KMS-11 (cell line): Measurements from ENCODE around the gene KLRG1.

Experiments
- H2AFZ ChIP-seq: fragments of 200-600 bp; sonication (generic); 2 replicates; pipeline ENCODE4 v1.6.1; 2016; ENCODE audit warnings: antibody characterized with exemption, mixed run types, low read depth
- H3K27ac ChIP-seq: fragments of 200-600 bp; sonication (generic); 2 replicates; pipeline ENCODE4 v1.6.1; 2016; ENCODE audit warnings: mild to moderate bottlenecking, mixed run types
- H3K27me3 ChIP-seq: fragments of 200-600 bp; sonication (generic); 2 replicates; pipeline ENCODE4 v1.6.1; 2017; ENCODE audit warnings: mild to moderate bottlenecking, low read depth, mixed run types, moderate library complexity; ENCODE audit not compliant: insufficient read depth
- H3K36me3 ChIP-seq: fragments of 200-600 bp; sonication (generic); 2 replicates; pipeline ENCODE4 v1.6.1; 2017; ENCODE audit warnings: mild to moderate bottlenecking, mixed run types; ENCODE audit not compliant: insufficient read depth
- H3K4me1 ChIP-seq: fragments of 200-600 bp; sonication (generic); 2 replicates; pipeline ENCODE4 v1.6.1; 2016; ENCODE audit warnings: mild to moderate bottlenecking, low read depth, mixed run types; ENCODE audit not compliant: poor library complexity, severe bottlenecking
- H3K4me2 ChIP-seq: fragments of 200-600 bp; sonication (generic); 2 replicates; pipeline ENCODE4 v1.7.0; 2016; ENCODE audit warnings: mild to moderate bottlenecking, mixed run types
- H3K4me3 ChIP-seq: fragments of 200-600 bp; sonication (generic); IDR thresholded peaks from 2 replicates; pipeline ENCODE4 v1.6.1; 2017; ENCODE audit warnings: low read depth, low read length, mixed read lengths; ENCODE audit not compliant: insufficient read depth
- H3K79me2 ChIP-seq: fragments of 200-600 bp; sonication (generic); 2 replicates; pipeline ENCODE4 v1.6.1; 2016; ENCODE audit warnings: low read depth, mixed run types; ENCODE audit not compliant: insufficient read depth
- H3K9ac ChIP-seq: fragments of 200-600 bp; sonication (generic); 2 replicates; pipeline ENCODE4 v1.6.1; 2016; ENCODE audit warnings: mild to moderate bottlenecking, mixed run types
- H4K20me1 ChIP-seq: fragments of 200-600 bp; sonication (generic); 2 replicates; pipeline ENCODE4 v1.6.1; 2016; ENCODE audit warnings: mild to moderate bottlenecking, mixed run types; ENCODE audit not compliant: insufficient read depth
- CTCF ChIP-seq: fragments of 200-600 bp; sonication (generic); conservative IDR thresholded peaks from 2 replicates; pipeline ENCODE4 v1.6.1; 2017; ENCODE audit warnings: low read depth, mild to moderate bottlenecking, antibody characterized with exemption, low read length, moderate library complexity, mixed read lengths

Gene KLRG1

GRCh38 chr12:8956772-8957171 is 32.6 kb upstream of the KLRG1 start:
- no peaks in the 10 kb centered on the region for H4K20me1 ChIP-seq
- H3K36me3 ChIP-seq = no peaks in the 10 kb centered on the region
- H3K27ac ChIP-seq = no peak overlapping the region
- H3K27me3 ChIP-seq = no peaks in the 10 kb centered on the region
- H3K4me3 ChIP-seq = no peak overlapping the region
- no peak overlapping the region for H2AFZ ChIP-seq
- no peak for TF ChIP-seq CTCF
- no peaks in the 10 kb centered on the region for H3K79me2 ChIP-seq
- H3K4me1 ChIP-seq = no peaks in the 10 kb centered on the region
- no peak overlapping the region for H3K4me2 ChIP-seq
- H3K9ac ChIP-seq = no peak overlapping the region

GRCh38 chr12:8957561-8957960 is 31.8 kb upstream of the KLRG1 start:
- TF ChIP-seq CTCF = no peak
- Histone ChIP-seq H3K36me3 (no peaks in the 10 kb centered on the region), H3K27ac (no peak overlapping the region), H3K9ac (no peak overlapping the region), H3K27me3 (no peaks in the 10 kb centered on the region), H3K4me1 (no peaks in the 10 kb centered on the region), H3K4me2 (no peak overlapping the region), H3K79me2 (no peaks in the 10 kb centered on the region), H4K20me1 (no peaks in the 10 kb centered on the region), H3K4me3 (no peak overlapping the region), H2AFZ (no peak overlapping the region)

GRCh38 chr12:8958066-8958465 is 31.3 kb upstream of the KLRG1 start:
- Histone ChIP-seq H2AFZ (no peak overlapping the region), H3K4me3 (no peak overlapping the region), H3K27me3 (no peaks in the 10 kb centered on the region), H3K36me3 (no peaks in the 10 kb centered on the region), H3K27ac (no peak overlapping the region), H3K4me1 (no peaks in the 10 kb centered on the region), H3K4me2 (no peak overlapping the region), H4K20me1 (no peaks in the 10 kb centered on the region), H3K9ac (no peak overlapping the region), H3K79me2 (no peaks in the 10 kb centered on the region)
- no peak for TF ChIP-seq CTCF

- Histone ChIP-seq H3K4me1 (no peaks in the 10 kb centered on the region), H4K20me1 (no peaks in the 10 kb centered on the region), H3K4me2 (no peak overlapping the region), H3K36me3 (no peaks in the 10 kb centered on the region), H3K79me2 (no peaks in the 10 kb centered on the region), H3K27me3 (no peaks in the 10 kb centered on the region), H2AFZ (no peak overlapping the region), H3K27ac (no peak overlapping the region), H3K4me3 (no peak overlapping the region), H3K9ac (no peak overlapping the region)
- TF ChIP-seq CTCF = no peak
Observed at GRCh38 chr12:8960176-8960575, 29.2 kb upstream of the KLRG1 start.

- Histone ChIP-seq H3K9ac (no peak overlapping the region), H3K4me2 (no peak overlapping the region), H4K20me1 (no peaks in the 10 kb centered on the region), H3K27me3 (no peaks in the 10 kb centered on the region), H2AFZ (no peak overlapping the region), H3K79me2 (no peaks in the 10 kb centered on the region), H3K4me1 (no peaks in the 10 kb centered on the region), H3K27ac (no peak overlapping the region), H3K4me3 (no peak overlapping the region), H3K36me3 (no peaks in the 10 kb centered on the region)
- TF ChIP-seq CTCF = no peak
Observed at GRCh38 chr12:8968761-8969160, 20.6 kb upstream of the KLRG1 start.
